GM19193 (cell line): ENCODE data around the gene LAMTOR5.

Experiments used
- POLR2A ChIP-seq: IDR thresholded peaks from 4 replicates; pipeline ENCODE4 v1.6.1; 2011; ENCODE audit not compliant: insufficient read depth, insufficient read length; ENCODE audit errors: extremely low read depth

The LAMTOR5 gene

GRCh38 chr1:110407260-110408210 is at the start of gene LAMTOR5:
LAMTOR5 (minus strand) TSS chr1:110407694; CDS start chr1:110407620, 74 bp downstream.
- peak; percentile 93 for TF ChIP-seq POLR2A

GRCh38 chr1:110457206-110457605 is 49.7 kb upstream of the LAMTOR5 start:
- TF ChIP-seq POLR2A, result no peak

DNA sequence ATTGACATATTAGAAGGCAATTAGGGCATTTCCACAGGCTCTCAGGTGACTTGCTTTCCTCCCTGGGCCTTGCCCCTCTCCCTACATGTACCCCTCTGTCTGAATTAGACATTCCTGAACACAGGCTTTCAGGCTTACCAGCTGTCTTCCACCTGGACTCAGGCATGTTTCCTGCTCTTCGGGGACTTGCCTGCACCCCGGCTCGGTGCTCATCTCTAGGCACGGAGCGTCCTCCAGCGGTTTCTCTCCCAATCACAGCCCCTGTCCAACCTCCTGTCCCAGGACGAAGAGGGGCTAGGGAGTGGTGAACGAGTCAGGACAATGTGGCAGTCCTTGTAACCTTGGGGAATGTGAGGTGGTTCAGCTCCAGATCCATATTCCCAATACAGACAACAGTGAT is 47.7 kb upstream of the LAMTOR5 start:
- no peak for TF ChIP-seq POLR2A

- no peak for TF ChIP-seq POLR2A
Measured at GRCh38 chr1:110454328-110454727, 46.8 kb upstream of the LAMTOR5 start.

GRCh38 chr1:110453829-110454228 is 46.3 kb upstream of the LAMTOR5 start:
- no peak for TF ChIP-seq POLR2A

- no peak for TF ChIP-seq POLR2A
Measured at GRCh38 chr1:110452330-110452729, 44.8 kb upstream of the LAMTOR5 start.

GRCh38 chr1:110450929-110451328 is 43.4 kb upstream of the LAMTOR5 start, which contains the start of gene PROK1:
PROK1 (plus strand) TSS chr1:110451149; CDS start chr1:110451217, 68 bp downstream.
- TF ChIP-seq POLR2A, result no peak

- TF ChIP-seq POLR2A, result no peak
Measured at GRCh38 chr1:110449661-110450651, 42.5 kb upstream of the LAMTOR5 start.

- no peak for TF ChIP-seq POLR2A
Measured at GRCh38 chr1:110444561-110444960, 37.1 kb upstream of the LAMTOR5 start.

GRCh38 chr1:110443451-110443850 is 36.0 kb upstream of the LAMTOR5 start:
- no peak for TF ChIP-seq POLR2A

GRCh38 chr1:110441888-110442287 is 34.4 kb upstream of the LAMTOR5 start:
- TF ChIP-seq POLR2A, result no peak

GRCh38 chr1:110440877-110441276 is 33.4 kb upstream of the LAMTOR5 start:
- no peak for TF ChIP-seq POLR2A

GRCh38 chr1:110438893-110439292 is 31.4 kb upstream of the LAMTOR5 start:
- no peak for TF ChIP-seq POLR2A

GRCh38 chr1:110436635-110437034 is 29.1 kb upstream of the LAMTOR5 start:
- no peak for TF ChIP-seq POLR2A

- TF ChIP-seq POLR2A, result no peak
Measured at GRCh38 chr1:110434946-110435345, 27.5 kb upstream of the LAMTOR5 start.
